ENCODE data around the gene NAALADL2. TPM values are rescaled to one million over a fixed set of nuclear protein-coding genes. Genes with fewer than 3 reads are reported as not detected.

NAALADL2 gene
- total and polyA plus RNA-seq, 2 of the 8 experiments (the other 6 are each of a cell fraction or from before 2014, with no cell fraction given) = 0.12 to 0.22 TPM

DNA sequence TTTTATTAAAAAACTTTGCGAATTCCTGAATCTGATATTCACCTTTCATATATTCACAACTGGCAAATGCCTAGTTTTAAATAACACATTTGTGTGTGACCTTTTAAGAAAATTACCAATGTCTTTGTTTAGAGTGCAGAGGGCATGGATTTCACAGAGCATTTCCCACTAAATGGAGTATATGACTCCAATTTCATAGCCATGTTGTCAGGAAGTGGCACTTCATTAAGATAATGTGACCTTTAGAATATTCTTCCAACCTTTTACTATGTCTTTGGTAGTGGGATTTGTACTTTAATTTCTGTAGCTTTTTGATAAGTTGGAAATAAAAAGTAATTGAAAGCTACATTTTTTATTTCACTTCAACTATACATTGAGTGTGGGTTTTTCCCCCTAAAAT, 188.7 kb downstream of the NAALADL2 start:
- no peaks in the 10 kb centered on the region for H3K79me1 ChIP-seq (ENCODE audit: low read depth, low read length)
- H4K91ac ChIP-seq (replicated peaks; ENCODE audit: insufficient read length, low read length) = no peak overlapping the region
- H3K27ac ChIP-seq (ENCODE audit: low read depth, low read length) = no peak overlapping the region
- 93% methylated on average over 1 of the region's 1 CpG; no CpG with 5 or more reads in 1 of the 2 experiments for WGBS, 2 experiments (ENCODE audit: extremely low coverage in 1 of 2, insufficient coverage in 1 of 2, insufficient read length in 1 of 2, insufficient replicate concordance in 2 of 2, low coverage in 1 of 2, low lambda C conversion rate in 2 of 2, missing lambda C conversion rate in 1 of 2)
- ChIA-PET POLR2A (ENCODE audit: partially characterized antibody) (no interaction called here), CTCF (ENCODE audit: partially characterized antibody) (no interaction called here)
- H3K23me2 ChIP-seq (ENCODE audit: low read depth, low read length) = no peaks in the 10 kb centered on the region
- H3K18ac ChIP-seq (ENCODE audit: extremely low read depth, low read length) = no peak overlapping the region
- H3K4ac ChIP-seq (replicated peaks; ENCODE audit: insufficient read length, low read depth, low read length) = no peak overlapping the region
- H3K79me2 ChIP-seq (ENCODE audit: control insufficient read depth in 1 of 2, insufficient read depth in 2 of 2, low read length in 2 of 2) = no peaks in the 10 kb centered on the region
- no peak overlapping the region for H2AFZ ChIP-seq (ENCODE audit: low read length)
- no peak overlapping the region for H4K8ac ChIP-seq (ENCODE audit: extremely low read depth, insufficient read depth, low read length)
- H2BK5ac ChIP-seq (ENCODE audit: low read depth, low read length) = no peak overlapping the region
- no peaks in the 10 kb centered on the region for H4K20me1 ChIP-seq (replicated peaks in 1 of 2; ENCODE audit: control insufficient read depth in 1 of 2, insufficient read depth in 2 of 2, low read length in 2 of 2)
- no peak overlapping the region for H3K4me3 ChIP-seq (ENCODE audit: extremely low read depth in 1 of 4, insufficient read depth in 2 of 4, low read depth in 3 of 4, low read length in 4 of 4)
- H3K9me3 ChIP-seq (ENCODE audit: insufficient read depth in 2 of 2, low read depth in 1 of 2, low read length in 1 of 2) = peaks cover 14% of the 10 kb centered on the region in 2 experiments; a peak in 3 of 4 replicates
- H2AK5ac ChIP-seq (ENCODE audit: low read depth, low read length) = no peak overlapping the region
- DNase-seq (ENCODE audit: low read depth in 1 of 2, low spot score in 2 of 2) (no peak), FAIRE-seq (no peak)
- no peak overlapping the region for H3K23ac ChIP-seq (ENCODE audit: insufficient read length)
- no peak overlapping the region for H3K4me2 ChIP-seq (ENCODE audit: insufficient read depth in 1 of 2, low read depth in 2 of 2, low read length in 2 of 2)
- H3K9ac ChIP-seq (replicated peaks in 1 of 4; ENCODE audit: extremely low read depth in 1 of 4, low read depth in 3 of 4, low read length in 3 of 4) = no peak overlapping the region
- no peak overlapping the region for H2BK15ac ChIP-seq (ENCODE audit: low read length)
- H2BK12ac ChIP-seq (ENCODE audit: low read depth, low read length) = no peak overlapping the region
- H3K14ac ChIP-seq (ENCODE audit: insufficient read length) = no peak overlapping the region
- no peak overlapping the region for H3K56ac ChIP-seq (replicated peaks; ENCODE audit: insufficient read length, low read depth, low read length)
- 0 out of 7 replicates have a peak, but pooled peaks cover 0 to 2% (median 0%) of the 10 kb centered on the region in 4 experiments for H3K4me1 ChIP-seq (replicated peaks in 1 of 4; ENCODE audit: control insufficient read depth in 3 of 4, insufficient read depth in 4 of 4, low read length in 3 of 4)
- TF ChIP-seq SIN3A (conservative IDR thresholded peaks at IDR 0.05 in 1 of 2, IDR thresholded peaks at IDR 0.05 in 1 of 2; ENCODE audit: low read depth in 1 of 2, low read length in 2 of 2) = no peak
- TF ChIP-seq GTF2F1 (IDR thresholded peaks at IDR 0.05; ENCODE audit: borderline replicate concordance, low read depth, low read length) = no peak
- TF ChIP-seq RNF2 (IDR thresholded peaks at IDR 0.05; ENCODE audit: borderline replicate concordance, low read depth, low read length, missing control alignments, poor library complexity, severe bottlenecking) = no peak
- TF ChIP-seq CHD1 (IDR thresholded peaks at IDR 0.05; ENCODE audit: low read depth, low read length) = no peak
- H4K5ac ChIP-seq (ENCODE audit: insufficient read length, low read depth, low read length) = no peak overlapping the region
- no peak overlapping the region for H2BK20ac ChIP-seq (ENCODE audit: low read length)
- peaks cover 0 to 1% (median 0%) of the 10 kb centered on the region in 4 experiments; a peak in 1 of 7 replicates for H3K27me3 ChIP-seq (replicated peaks in 1 of 4; ENCODE audit: control insufficient read depth in 3 of 4, extremely low read depth in 1 of 4, insufficient read depth in 3 of 4, low read length in 3 of 4)
- peaks cover 0 to 15% (median 4%) of the 10 kb centered on the region in 4 experiments; a peak in 3 of 8 replicates for H3K36me3 ChIP-seq (ENCODE audit: control insufficient read depth in 2 of 4, insufficient read depth in 4 of 4, low read length in 3 of 4)
- H2BK120ac ChIP-seq (replicated peaks; ENCODE audit: low read depth, low read length) = no peak overlapping the region
